ENCODE measurements around the gene LRBA. TPM values are rescaled to one million over a fixed set of nuclear protein-coding genes. Genes with fewer than 3 reads are reported as not detected.
A peak's percentile ranks its signal among the peaks of the same experiment; 100 is the strongest.

Gene LRBA
- total RNA-seq, 1 experiment from 2014 or later: 69.1 TPM

GRCh38 chr4:150235317-150235716, 779.8 kb downstream of the LRBA start:
- DNase-seq (ENCODE audit: low spot score) (no peak), ATAC-seq (peak; percentile 76)
- Mint-ChIP-seq H3K27me3 (ENCODE audit: low read depth) (no peaks in the 10 kb centered on the region), H3K4me1 (peaks cover 24% of the 10 kb centered on the region), H3K9me3 (peaks cover 4% of the 10 kb centered on the region; the same call in 1 of the 2 replicates), H3K4me3 (no peak overlapping the region), H3K36me3 (no peaks in the 10 kb centered on the region), H3K27ac (no peak overlapping the region)
- CTCF ChIA-PET: no interaction called here
- no peak for TF ChIP-seq NR3C1 (CRISPR knock-in tag; conservative IDR thresholded peaks at IDR 0.05; ENCODE audit: low read depth)
- no peak for TF ChIP-seq ZBTB21 (CRISPR knock-in tag; IDR thresholded peaks at IDR 0.05; ENCODE audit: borderline replicate concordance)
- TF ChIP-seq JAZF1 (CRISPR knock-in tag; IDR thresholded peaks at IDR 0.05): no peak
- no peak for TF ChIP-seq ZNF425 (CRISPR knock-in tag; conservative IDR thresholded peaks at IDR 0.05)
- no peak for TF ChIP-seq RORB (CRISPR knock-in tag; IDR thresholded peaks at IDR 0.05)
- TF ChIP-seq MYBL2 (CRISPR knock-in tag; IDR thresholded peaks at IDR 0.05): no peak
- no peak for TF ChIP-seq SOX15 (CRISPR knock-in tag; IDR thresholded peaks at IDR 0.05)
- TF ChIP-seq FOXJ3 (CRISPR knock-in tag; IDR thresholded peaks at IDR 0.05; ENCODE audit: borderline replicate concordance): no peak
- TF ChIP-seq, protein P1, sequence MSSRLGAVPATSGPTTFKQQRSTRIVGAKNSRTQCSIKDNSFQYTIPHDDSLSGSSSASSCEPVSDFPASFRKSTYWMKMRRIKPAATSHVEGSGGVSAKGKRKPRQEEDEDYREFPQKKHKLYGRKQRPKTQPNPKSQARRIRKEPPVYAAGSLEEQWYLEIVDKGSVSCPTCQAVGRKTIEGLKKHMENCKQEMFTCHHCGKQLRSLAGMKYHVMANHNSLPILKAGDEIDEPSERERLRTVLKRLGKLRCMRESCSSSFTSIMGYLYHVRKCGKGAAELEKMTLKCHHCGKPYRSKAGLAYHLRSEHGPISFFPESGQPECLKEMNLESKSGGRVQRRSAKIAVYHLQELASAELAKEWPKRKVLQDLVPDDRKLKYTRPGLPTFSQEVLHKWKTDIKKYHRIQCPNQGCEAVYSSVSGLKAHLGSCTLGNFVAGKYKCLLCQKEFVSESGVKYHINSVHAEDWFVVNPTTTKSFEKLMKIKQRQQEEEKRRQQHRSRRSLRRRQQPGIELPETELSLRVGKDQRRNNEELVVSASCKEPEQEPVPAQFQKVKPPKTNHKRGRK (CRISPR knock-in tag; IDR thresholded peaks at IDR 0.05; ENCODE audit: borderline replicate concordance): no peak
- TF ChIP-seq PRRX2 (CRISPR knock-in tag; IDR thresholded peaks at IDR 0.05): no peak
- TF ChIP-seq, protein P2, sequence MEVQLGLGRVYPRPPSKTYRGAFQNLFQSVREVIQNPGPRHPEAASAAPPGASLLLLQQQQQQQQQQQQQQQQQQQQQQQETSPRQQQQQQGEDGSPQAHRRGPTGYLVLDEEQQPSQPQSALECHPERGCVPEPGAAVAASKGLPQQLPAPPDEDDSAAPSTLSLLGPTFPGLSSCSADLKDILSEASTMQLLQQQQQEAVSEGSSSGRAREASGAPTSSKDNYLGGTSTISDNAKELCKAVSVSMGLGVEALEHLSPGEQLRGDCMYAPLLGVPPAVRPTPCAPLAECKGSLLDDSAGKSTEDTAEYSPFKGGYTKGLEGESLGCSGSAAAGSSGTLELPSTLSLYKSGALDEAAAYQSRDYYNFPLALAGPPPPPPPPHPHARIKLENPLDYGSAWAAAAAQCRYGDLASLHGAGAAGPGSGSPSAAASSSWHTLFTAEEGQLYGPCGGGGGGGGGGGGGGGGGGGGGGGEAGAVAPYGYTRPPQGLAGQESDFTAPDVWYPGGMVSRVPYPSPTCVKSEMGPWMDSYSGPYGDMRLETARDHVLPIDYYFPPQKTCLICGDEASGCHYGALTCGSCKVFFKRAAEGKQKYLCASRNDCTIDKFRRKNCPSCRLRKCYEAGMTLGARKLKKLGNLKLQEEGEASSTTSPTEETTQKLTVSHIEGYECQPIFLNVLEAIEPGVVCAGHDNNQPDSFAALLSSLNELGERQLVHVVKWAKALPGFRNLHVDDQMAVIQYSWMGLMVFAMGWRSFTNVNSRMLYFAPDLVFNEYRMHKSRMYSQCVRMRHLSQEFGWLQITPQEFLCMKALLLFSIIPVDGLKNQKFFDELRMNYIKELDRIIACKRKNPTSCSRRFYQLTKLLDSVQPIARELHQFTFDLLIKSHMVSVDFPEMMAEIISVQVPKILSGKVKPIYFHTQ (CRISPR knock-in tag; IDR thresholded peaks at IDR 0.05): no peak
- TF ChIP-seq, protein P3, sequence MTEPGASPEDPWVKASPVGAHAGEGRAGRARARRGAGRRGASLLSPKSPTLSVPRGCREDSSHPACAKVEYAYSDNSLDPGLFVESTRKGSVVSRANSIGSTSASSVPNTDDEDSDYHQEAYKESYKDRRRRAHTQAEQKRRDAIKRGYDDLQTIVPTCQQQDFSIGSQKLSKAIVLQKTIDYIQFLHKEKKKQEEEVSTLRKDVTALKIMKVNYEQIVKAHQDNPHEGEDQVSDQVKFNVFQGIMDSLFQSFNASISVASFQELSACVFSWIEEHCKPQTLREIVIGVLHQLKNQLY (CRISPR knock-in tag; IDR thresholded peaks at IDR 0.05): no peak
- TF ChIP-seq, protein P4, sequence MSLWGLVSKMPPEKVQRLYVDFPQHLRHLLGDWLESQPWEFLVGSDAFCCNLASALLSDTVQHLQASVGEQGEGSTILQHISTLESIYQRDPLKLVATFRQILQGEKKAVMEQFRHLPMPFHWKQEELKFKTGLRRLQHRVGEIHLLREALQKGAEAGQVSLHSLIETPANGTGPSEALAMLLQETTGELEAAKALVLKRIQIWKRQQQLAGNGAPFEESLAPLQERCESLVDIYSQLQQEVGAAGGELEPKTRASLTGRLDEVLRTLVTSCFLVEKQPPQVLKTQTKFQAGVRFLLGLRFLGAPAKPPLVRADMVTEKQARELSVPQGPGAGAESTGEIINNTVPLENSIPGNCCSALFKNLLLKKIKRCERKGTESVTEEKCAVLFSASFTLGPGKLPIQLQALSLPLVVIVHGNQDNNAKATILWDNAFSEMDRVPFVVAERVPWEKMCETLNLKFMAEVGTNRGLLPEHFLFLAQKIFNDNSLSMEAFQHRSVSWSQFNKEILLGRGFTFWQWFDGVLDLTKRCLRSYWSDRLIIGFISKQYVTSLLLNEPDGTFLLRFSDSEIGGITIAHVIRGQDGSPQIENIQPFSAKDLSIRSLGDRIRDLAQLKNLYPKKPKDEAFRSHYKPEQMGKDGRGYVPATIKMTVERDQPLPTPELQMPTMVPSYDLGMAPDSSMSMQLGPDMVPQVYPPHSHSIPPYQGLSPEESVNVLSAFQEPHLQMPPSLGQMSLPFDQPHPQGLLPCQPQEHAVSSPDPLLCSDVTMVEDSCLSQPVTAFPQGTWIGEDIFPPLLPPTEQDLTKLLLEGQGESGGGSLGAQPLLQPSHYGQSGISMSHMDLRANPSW (CRISPR knock-in tag; conservative IDR thresholded peaks at IDR 0.05; ENCODE audit: low read depth): no peak
- no peak for TF ChIP-seq ELF4 (CRISPR knock-in tag; IDR thresholded peaks at IDR 0.05; ENCODE audit: low read depth)
- no peak for TF ChIP-seq ZNF219 (CRISPR knock-in tag; IDR thresholded peaks at IDR 0.05; ENCODE audit: borderline replicate concordance)
- POLR2A ChIA-PET: no interaction called here

DNA sequence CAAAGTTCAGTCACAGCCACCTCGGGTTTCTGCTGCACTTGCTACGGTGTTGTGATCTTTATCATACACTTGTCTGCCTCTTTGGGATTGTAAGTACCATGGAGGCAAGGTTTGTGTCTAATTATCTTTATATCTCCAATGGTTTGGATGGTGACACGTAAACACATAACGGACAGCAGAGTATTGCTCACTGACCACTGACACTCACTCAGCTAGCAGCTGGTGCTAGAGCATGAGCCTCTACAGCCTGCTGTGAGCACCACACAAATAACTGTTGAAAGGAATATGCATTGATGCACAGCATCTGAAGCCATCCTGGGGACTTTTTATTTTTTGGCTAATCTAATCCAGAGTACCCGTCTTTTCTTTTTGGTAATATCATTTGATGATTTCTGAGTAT, 780.8 kb downstream of the LRBA start:
- ATAC-seq (no peak), DNase-seq (ENCODE audit: low spot score) (no peak)
- Mint-ChIP-seq H3K4me1 (peaks cover 26% of the 10 kb centered on the region), H3K27ac (no peak overlapping the region), H3K27me3 (ENCODE audit: low read depth) (no peaks in the 10 kb centered on the region), H3K9me3 (peaks cover 4% of the 10 kb centered on the region; the same call in 1 of the 2 replicates), H3K36me3 (no peaks in the 10 kb centered on the region), H3K4me3 (no peak overlapping the region)
- ChIA-PET POLR2A (no interaction called here), CTCF (no interaction called here)
- TF ChIP-seq NFATC4 (CRISPR knock-in tag; IDR thresholded peaks at IDR 0.05): no peak
- no peak for TF ChIP-seq RELA (CRISPR knock-in tag; IDR thresholded peaks at IDR 0.05; ENCODE audit: borderline replicate concordance)
- no peak for TF ChIP-seq ELF4 (CRISPR knock-in tag; IDR thresholded peaks at IDR 0.05; ENCODE audit: low read depth)
- TF ChIP-seq, protein P5, sequence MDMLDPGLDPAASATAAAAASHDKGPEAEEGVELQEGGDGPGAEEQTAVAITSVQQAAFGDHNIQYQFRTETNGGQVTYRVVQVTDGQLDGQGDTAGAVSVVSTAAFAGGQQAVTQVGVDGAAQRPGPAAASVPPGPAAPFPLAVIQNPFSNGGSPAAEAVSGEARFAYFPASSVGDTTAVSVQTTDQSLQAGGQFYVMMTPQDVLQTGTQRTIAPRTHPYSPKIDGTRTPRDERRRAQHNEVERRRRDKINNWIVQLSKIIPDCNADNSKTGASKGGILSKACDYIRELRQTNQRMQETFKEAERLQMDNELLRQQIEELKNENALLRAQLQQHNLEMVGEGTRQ (CRISPR knock-in tag; IDR thresholded peaks at IDR 0.05): no peak
- TF ChIP-seq NFE2L1 (CRISPR knock-in tag; IDR thresholded peaks at IDR 0.05): no peak
- TF ChIP-seq, protein P6, sequence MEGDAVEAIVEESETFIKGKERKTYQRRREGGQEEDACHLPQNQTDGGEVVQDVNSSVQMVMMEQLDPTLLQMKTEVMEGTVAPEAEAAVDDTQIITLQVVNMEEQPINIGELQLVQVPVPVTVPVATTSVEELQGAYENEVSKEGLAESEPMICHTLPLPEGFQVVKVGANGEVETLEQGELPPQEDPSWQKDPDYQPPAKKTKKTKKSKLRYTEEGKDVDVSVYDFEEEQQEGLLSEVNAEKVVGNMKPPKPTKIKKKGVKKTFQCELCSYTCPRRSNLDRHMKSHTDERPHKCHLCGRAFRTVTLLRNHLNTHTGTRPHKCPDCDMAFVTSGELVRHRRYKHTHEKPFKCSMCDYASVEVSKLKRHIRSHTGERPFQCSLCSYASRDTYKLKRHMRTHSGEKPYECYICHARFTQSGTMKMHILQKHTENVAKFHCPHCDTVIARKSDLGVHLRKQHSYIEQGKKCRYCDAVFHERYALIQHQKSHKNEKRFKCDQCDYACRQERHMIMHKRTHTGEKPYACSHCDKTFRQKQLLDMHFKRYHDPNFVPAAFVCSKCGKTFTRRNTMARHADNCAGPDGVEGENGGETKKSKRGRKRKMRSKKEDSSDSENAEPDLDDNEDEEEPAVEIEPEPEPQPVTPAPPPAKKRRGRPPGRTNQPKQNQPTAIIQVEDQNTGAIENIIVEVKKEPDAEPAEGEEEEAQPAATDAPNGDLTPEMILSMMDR (IDR thresholded peaks at IDR 0.05): no peak
